T-helper 17 cell (primary cell): ENCODE data around the gene CFAP74. TPM values are rescaled to one million over a fixed set of nuclear protein-coding genes. Genes with fewer than 3 reads are reported as not detected.

Experiments used
- ATAC-seq: fragments of 150-1000 bp; cut with Tn5 transposase; 2 replicates; pipeline ENCODE4 v1.10.0; 2021; ENCODE audit warnings: mild to moderate bottlenecking, moderate library complexity
- DNase-seq, 3 donors: peaks; one replicate each; pipeline versions ENCODE4 v3.0.0 to v3.0.0-alpha.2; 2020 to 2021
- H3K9me3 ChIP-seq: one replicate; pipeline ENCODE4 v1.7.0; 2013; ENCODE audit warnings: low read length, mild to moderate bottlenecking; ENCODE audit not compliant: control insufficient read depth, poor library complexity, severe bottlenecking
- H3K27ac Mint-ChIP-seq: one replicate; pipeline ENCODE4 v1.8.0; 2022; ENCODE audit warnings: mild to moderate bottlenecking, moderate library complexity, mixed read lengths
- H3K27me3 Mint-ChIP-seq: one replicate; pipeline ENCODE4 v1.8.0; 2022; ENCODE audit warnings: mixed read lengths
- H3K36me3 Mint-ChIP-seq: one replicate; pipeline ENCODE4 v1.8.0; 2022; ENCODE audit warnings: low read depth, mixed read lengths
- H3K4me1 Mint-ChIP-seq: one replicate; pipeline ENCODE4 v1.8.0; 2022; ENCODE audit warnings: mild to moderate bottlenecking, mixed read lengths
- H3K4me3 Mint-ChIP-seq: one replicate; pipeline ENCODE4 v1.8.0; 2022; ENCODE audit warnings: mild to moderate bottlenecking, moderate library complexity, mixed read lengths
- total RNA-seq, 4 donors: library from RNA in 2 of 4; stranded (reverse) in 2 of 4; gene quantifications; one replicate each; pipeline ENCODE4 v1.2.3 and lab custom pipeline; 2022 to 2026

Gene CFAP74
- total RNA-seq (not detected), total RNA-seq (lab: John Stamatoyannopoulos, UW) (0 reads per million in 2 donors)

- H3K9me3 ChIP-seq, result no peaks in the 10 kb centered on the region
- no peak for DNase-seq
- ATAC-seq, result no peak
- Mint-ChIP-seq H3K27me3 (peaks cover 61% of the 10 kb centered on the region), H3K36me3 (no peaks in the 10 kb centered on the region), H3K27ac (no peak within 1 kb of the TSS), H3K4me3 (no peak within 1 kb of the TSS), H3K4me1 (no peaks in the 10 kb centered on the region)
Measured at GRCh38 chr1:2003541-2004131, at the start of gene CFAP74. CFAP74 (minus strand) TSS chr1:2003786; CDS start chr1:1990956, 12,830 bp downstream.

GRCh38 chr1:2053217-2053616 lies 49.6 kb upstream of the CFAP74 start:
- ATAC-seq (no peak), DNase-seq (no peak)
- no peak overlapping the region for H3K27ac Mint-ChIP-seq
- H3K27me3 Mint-ChIP-seq, result peaks cover 4% of the 10 kb centered on the region
- H3K9me3 ChIP-seq, result no peaks in the 10 kb centered on the region
- H3K4me3 Mint-ChIP-seq, result peak overlapping the region; percentile 59
- H3K4me1 Mint-ChIP-seq, result peaks cover 25% of the 10 kb centered on the region
- no peaks in the 10 kb centered on the region for H3K36me3 Mint-ChIP-seq

GRCh38 chr1:2052756-2053155 lies 49.2 kb upstream of the CFAP74 start:
- Mint-ChIP-seq H3K4me3 (peak overlapping the region; percentile 81), H3K36me3 (no peaks in the 10 kb centered on the region), H3K27me3 (peaks cover 6% of the 10 kb centered on the region), H3K4me1 (peaks cover 25% of the 10 kb centered on the region), H3K27ac (peak overlapping the region; percentile 72)
- DNase-seq (no peak), ATAC-seq (no peak)
- H3K9me3 ChIP-seq, result no peaks in the 10 kb centered on the region

GRCh38 chr1:2052054-2052679 lies 48.6 kb upstream of the CFAP74 start:
- H3K27ac Mint-ChIP-seq, result peak overlapping the region; percentile 72
- peak overlapping the region; percentile 81 for H3K4me3 Mint-ChIP-seq
- ATAC-seq (no peak), DNase-seq (no peak)
- H3K4me1 Mint-ChIP-seq, result peaks cover 25% of the 10 kb centered on the region
- H3K27me3 Mint-ChIP-seq, result peaks cover 6% of the 10 kb centered on the region
- no peaks in the 10 kb centered on the region for H3K9me3 ChIP-seq
- H3K36me3 Mint-ChIP-seq, result no peaks in the 10 kb centered on the region

- DNase-seq, result no peak
- H3K4me3 Mint-ChIP-seq, result peak overlapping the region; percentile 78
Measured at GRCh38 chr1:2050793-2051682, 47.5 kb upstream of the CFAP74 start.

GRCh38 chr1:2050461-2050792 lies 46.8 kb upstream of the CFAP74 start:
- DNase-seq (no peak), ATAC-seq (peak; percentile 36)
- no peaks in the 10 kb centered on the region for H3K9me3 ChIP-seq
- Mint-ChIP-seq H3K4me3 (peak overlapping the region; percentile 78), H3K4me1 (peaks cover 32% of the 10 kb centered on the region), H3K27ac (no peak overlapping the region), H3K36me3 (no peaks in the 10 kb centered on the region), H3K27me3 (peaks cover 6% of the 10 kb centered on the region)

More at GRCh38 chr1:2050793-2051682, 47.5 kb upstream of the CFAP74 start:
- H3K27ac Mint-ChIP-seq, result peak overlapping the region; percentile 72
- no peak for ATAC-seq
- no peaks in the 10 kb centered on the region for H3K36me3 Mint-ChIP-seq
- peaks cover 27% of the 10 kb centered on the region for H3K4me1 Mint-ChIP-seq
- H3K27me3 Mint-ChIP-seq, result peaks cover 6% of the 10 kb centered on the region
- H3K9me3 ChIP-seq, result no peaks in the 10 kb centered on the region

- peak within 1 kb of the TSS; percentile 72 for H3K27ac Mint-ChIP-seq
- peaks cover 6% of the 10 kb centered on the region for H3K27me3 Mint-ChIP-seq
- no peaks in the 10 kb centered on the region for H3K9me3 ChIP-seq
- peak within 1 kb of the TSS; percentile 90 for H3K4me3 Mint-ChIP-seq
- DNase-seq (peak; percentile 95 to 96 (median 96)), ATAC-seq (peak; percentile 99)
- peaks cover 35% of the 10 kb centered on the region for H3K4me1 Mint-ChIP-seq
- no peaks in the 10 kb centered on the region for H3K36me3 Mint-ChIP-seq
Measured at GRCh38 chr1:2049718-2050431, 46.3 kb upstream of the CFAP74 start, which contains the start of gene PRKCZ. PRKCZ (plus strand) TSS chr1:2050411; CDS start chr1:2050631, 220 bp downstream.

GRCh38 chr1:2049225-2049717 lies 45.7 kb upstream of the CFAP74 start:
- H3K4me3 Mint-ChIP-seq, result peak overlapping the region; percentile 90
- H3K4me1 Mint-ChIP-seq, result peaks cover 35% of the 10 kb centered on the region
- peaks cover 6% of the 10 kb centered on the region for H3K27me3 Mint-ChIP-seq

GRCh38 chr1:2047749-2048729 lies 44.5 kb upstream of the CFAP74 start:
- DNase-seq, result no peak
- H3K9me3 ChIP-seq, result no peaks in the 10 kb centered on the region
- Mint-ChIP-seq H3K27ac (peak overlapping the region; percentile 9), H3K36me3 (peaks cover 2% of the 10 kb centered on the region), H3K27me3 (peaks cover 6% of the 10 kb centered on the region), H3K4me1 (peaks cover 39% of the 10 kb centered on the region), H3K4me3 (peak overlapping the region; percentile 90)
- no peak for ATAC-seq

More at GRCh38 chr1:2049225-2049717, 45.7 kb upstream of the CFAP74 start:
- ATAC-seq (no peak), DNase-seq (no peak)
- H3K9me3 ChIP-seq, result no peaks in the 10 kb centered on the region
- Mint-ChIP-seq H3K36me3 (no peaks in the 10 kb centered on the region), H3K27ac (peak overlapping the region; percentile 9)

GRCh38 chr1:2046953-2047748 lies 43.6 kb upstream of the CFAP74 start:
- Mint-ChIP-seq H3K4me3 (no peak overlapping the region), H3K4me1 (peaks cover 31% of the 10 kb centered on the region), H3K27me3 (peaks cover 6% of the 10 kb centered on the region), H3K36me3 (peaks cover 2% of the 10 kb centered on the region), H3K27ac (no peak overlapping the region)
- H3K9me3 ChIP-seq, result no peaks in the 10 kb centered on the region
- DNase-seq (no peak), ATAC-seq (no peak)

- Mint-ChIP-seq H3K4me3 (no peak overlapping the region), H3K36me3 (peaks cover 2% of the 10 kb centered on the region), H3K4me1 (peaks cover 25% of the 10 kb centered on the region), H3K27ac (peak overlapping the region; percentile 9), H3K27me3 (peaks cover 6% of the 10 kb centered on the region)
- no peak for ATAC-seq
- H3K9me3 ChIP-seq, result no peaks in the 10 kb centered on the region
- no peak for DNase-seq
Measured at GRCh38 chr1:2046174-2046917, 42.8 kb upstream of the CFAP74 start.
